ENCODE results near the gene NUP160. TPM values are rescaled to one million over a fixed set of nuclear protein-coding genes. Genes with fewer than 3 reads are reported as not detected.

NUP160 gene
- polyA plus RNA-seq, 1 donor from 2014 or later, result 45.5 TPM

DNA sequence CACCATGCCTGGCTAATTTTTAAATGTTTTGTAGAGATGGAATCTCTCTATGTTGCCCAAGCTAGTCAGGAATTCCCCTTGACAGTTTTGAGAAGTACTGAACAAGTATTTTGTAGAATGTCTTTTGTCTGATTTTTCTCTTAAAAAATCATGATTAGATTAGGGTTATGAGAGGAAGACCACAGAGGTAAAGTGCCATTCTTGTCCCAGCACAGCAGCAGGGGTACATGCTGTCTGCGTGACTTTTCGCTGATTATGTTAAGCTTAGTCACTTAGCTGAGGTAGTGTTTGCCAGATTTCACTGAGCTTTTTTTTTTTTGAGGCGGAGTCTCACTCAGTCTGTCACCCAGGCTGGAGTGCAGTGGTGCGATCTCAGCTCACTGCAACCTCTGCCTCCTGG, 13.6 kb upstream of the NUP160 start:
- Histone ChIP-seq H3K4me3 (ENCODE audit: low read length) (no peak overlapping the region), H3K36me3 (ENCODE audit: insufficient read depth, low read length) (no peaks in the 10 kb centered on the region), H3K9me2 (ENCODE audit: insufficient read depth, low read length) (no peaks in the 10 kb centered on the region), H3K79me2 (replicated peaks; ENCODE audit: insufficient read depth, low read length) (no peaks in the 10 kb centered on the region), H4K20me1 (ENCODE audit: insufficient read depth) (no peaks in the 10 kb centered on the region), H3K27ac (ENCODE audit: low read length) (no peak overlapping the region), H2AFZ (ENCODE audit: low read depth, low read length) (no peak overlapping the region), H3K27me3 (ENCODE audit: insufficient read depth, low read depth, low read length) (no peaks in the 10 kb centered on the region), H3K4me2 (ENCODE audit: low read length) (no peak overlapping the region), H3K9ac (ENCODE audit: low read length) (no peak overlapping the region), H3K9me3 (ENCODE audit: low read length) (no peaks in the 10 kb centered on the region), H3F3A (ENCODE audit: insufficient read depth, low read length, poor library complexity, severe bottlenecking) (no peaks in the 10 kb centered on the region)
- TF ChIP-seq, protein P1, sequence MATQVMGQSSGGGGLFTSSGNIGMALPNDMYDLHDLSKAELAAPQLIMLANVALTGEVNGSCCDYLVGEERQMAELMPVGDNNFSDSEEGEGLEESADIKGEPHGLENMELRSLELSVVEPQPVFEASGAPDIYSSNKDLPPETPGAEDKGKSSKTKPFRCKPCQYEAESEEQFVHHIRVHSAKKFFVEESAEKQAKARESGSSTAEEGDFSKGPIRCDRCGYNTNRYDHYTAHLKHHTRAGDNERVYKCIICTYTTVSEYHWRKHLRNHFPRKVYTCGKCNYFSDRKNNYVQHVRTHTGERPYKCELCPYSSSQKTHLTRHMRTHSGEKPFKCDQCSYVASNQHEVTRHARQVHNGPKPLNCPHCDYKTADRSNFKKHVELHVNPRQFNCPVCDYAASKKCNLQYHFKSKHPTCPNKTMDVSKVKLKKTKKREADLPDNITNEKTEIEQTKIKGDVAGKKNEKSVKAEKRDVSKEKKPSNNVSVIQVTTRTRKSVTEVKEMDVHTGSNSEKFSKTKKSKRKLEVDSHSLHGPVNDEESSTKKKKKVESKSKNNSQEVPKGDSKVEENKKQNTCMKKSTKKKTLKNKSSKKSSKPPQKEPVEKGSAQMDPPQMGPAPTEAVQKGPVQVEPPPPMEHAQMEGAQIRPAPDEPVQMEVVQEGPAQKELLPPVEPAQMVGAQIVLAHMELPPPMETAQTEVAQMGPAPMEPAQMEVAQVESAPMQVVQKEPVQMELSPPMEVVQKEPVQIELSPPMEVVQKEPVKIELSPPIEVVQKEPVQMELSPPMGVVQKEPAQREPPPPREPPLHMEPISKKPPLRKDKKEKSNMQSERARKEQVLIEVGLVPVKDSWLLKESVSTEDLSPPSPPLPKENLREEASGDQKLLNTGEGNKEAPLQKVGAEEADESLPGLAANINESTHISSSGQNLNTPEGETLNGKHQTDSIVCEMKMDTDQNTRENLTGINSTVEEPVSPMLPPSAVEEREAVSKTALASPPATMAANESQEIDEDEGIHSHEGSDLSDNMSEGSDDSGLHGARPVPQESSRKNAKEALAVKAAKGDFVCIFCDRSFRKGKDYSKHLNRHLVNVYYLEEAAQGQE (IDR thresholded peaks at IDR 0.05; ENCODE audit: borderline replicate concordance), result no peak
- no peak for TF ChIP-seq EP300 (conservative IDR thresholded peaks at IDR 0.05; ENCODE audit: poor library complexity, severe bottlenecking)
- TF ChIP-seq EZH2 (IDR thresholded peaks at IDR 0.05; ENCODE audit: borderline replicate concordance, insufficient read depth, low read length, poor library complexity, severe bottlenecking), result no peak
- TF ChIP-seq, protein P2, sequence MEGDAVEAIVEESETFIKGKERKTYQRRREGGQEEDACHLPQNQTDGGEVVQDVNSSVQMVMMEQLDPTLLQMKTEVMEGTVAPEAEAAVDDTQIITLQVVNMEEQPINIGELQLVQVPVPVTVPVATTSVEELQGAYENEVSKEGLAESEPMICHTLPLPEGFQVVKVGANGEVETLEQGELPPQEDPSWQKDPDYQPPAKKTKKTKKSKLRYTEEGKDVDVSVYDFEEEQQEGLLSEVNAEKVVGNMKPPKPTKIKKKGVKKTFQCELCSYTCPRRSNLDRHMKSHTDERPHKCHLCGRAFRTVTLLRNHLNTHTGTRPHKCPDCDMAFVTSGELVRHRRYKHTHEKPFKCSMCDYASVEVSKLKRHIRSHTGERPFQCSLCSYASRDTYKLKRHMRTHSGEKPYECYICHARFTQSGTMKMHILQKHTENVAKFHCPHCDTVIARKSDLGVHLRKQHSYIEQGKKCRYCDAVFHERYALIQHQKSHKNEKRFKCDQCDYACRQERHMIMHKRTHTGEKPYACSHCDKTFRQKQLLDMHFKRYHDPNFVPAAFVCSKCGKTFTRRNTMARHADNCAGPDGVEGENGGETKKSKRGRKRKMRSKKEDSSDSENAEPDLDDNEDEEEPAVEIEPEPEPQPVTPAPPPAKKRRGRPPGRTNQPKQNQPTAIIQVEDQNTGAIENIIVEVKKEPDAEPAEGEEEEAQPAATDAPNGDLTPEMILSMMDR (IDR thresholded peaks at IDR 0.05; ENCODE audit: poor library complexity, severe bottlenecking), result no peak
- TF ChIP-seq POLR2AphosphoS5 (IDR thresholded peaks at IDR 0.05), result no peak

DNA sequence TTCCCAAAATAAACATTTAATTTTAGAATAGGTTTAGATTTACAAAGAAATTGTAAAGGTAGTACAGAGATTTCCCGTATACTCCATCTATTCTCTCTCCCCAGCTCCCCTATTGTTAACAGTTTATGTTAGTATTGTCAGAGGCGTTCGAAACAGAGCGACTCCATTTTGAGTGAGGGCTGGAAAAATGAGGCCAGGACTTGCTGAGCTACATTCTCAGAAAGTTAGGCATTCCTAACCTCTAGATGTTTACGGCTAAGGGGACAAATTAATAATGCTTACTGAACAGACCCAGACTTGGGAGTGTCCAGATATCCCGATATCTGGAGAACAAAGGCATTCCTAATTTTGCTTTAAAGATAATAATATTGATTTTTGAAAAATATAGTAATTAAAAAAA, 12.4 kb upstream of the NUP160 start:
- no peaks in the 10 kb centered on the region for H4K20me1 ChIP-seq (ENCODE audit: insufficient read depth)
- H3K4me3 ChIP-seq (ENCODE audit: low read length), result no peak overlapping the region
- no peaks in the 10 kb centered on the region for H3K9me2 ChIP-seq (ENCODE audit: insufficient read depth, low read length)
- no peak overlapping the region for H3K9ac ChIP-seq (ENCODE audit: low read length)
- H3F3A ChIP-seq (ENCODE audit: insufficient read depth, low read length, poor library complexity, severe bottlenecking), result no peaks in the 10 kb centered on the region
- no peak overlapping the region for H2AFZ ChIP-seq (ENCODE audit: low read depth, low read length)
- H3K79me2 ChIP-seq (replicated peaks; ENCODE audit: insufficient read depth, low read length), result no peaks in the 10 kb centered on the region
- H3K27ac ChIP-seq (ENCODE audit: low read length), result no peak overlapping the region
- H3K36me3 ChIP-seq (ENCODE audit: insufficient read depth, low read length), result no peaks in the 10 kb centered on the region
- no peaks in the 10 kb centered on the region for H3K9me3 ChIP-seq (ENCODE audit: low read length)
- no peaks in the 10 kb centered on the region for H3K27me3 ChIP-seq (ENCODE audit: insufficient read depth, low read depth, low read length)
- TF ChIP-seq, protein P1 (IDR thresholded peaks at IDR 0.05; ENCODE audit: borderline replicate concordance), result no peak
- TF ChIP-seq EZH2 (IDR thresholded peaks at IDR 0.05; ENCODE audit: borderline replicate concordance, insufficient read depth, low read length, poor library complexity, severe bottlenecking) (no peak), RAD21 (conservative IDR thresholded peaks at IDR 0.05) (no peak), EP300 (conservative IDR thresholded peaks at IDR 0.05; ENCODE audit: poor library complexity, severe bottlenecking) (no peak), MXI1 (conservative IDR thresholded peaks at IDR 0.05; ENCODE audit: poor library complexity, severe bottlenecking) (no peak), TAF1 (IDR thresholded peaks at IDR 0.05; ENCODE audit: low read depth) (no peak)
- H3K4me2 ChIP-seq (ENCODE audit: low read length), result no peak overlapping the region
